AG09309 (cell line): ENCODE data around the gene EIF5.

ENCODE experiments used
- DNase-seq: peaks from one replicate; pipeline ENCODE4 v3.0.0-alpha.2; 2010; ENCODE audit warnings: low read depth
- H3K4me3 ChIP-seq: 2 replicates; pipeline ENCODE4 v1.5.1; 2011; ENCODE audit warnings: mild to moderate bottlenecking, low read depth, low read length, moderate library complexity; ENCODE audit not compliant: control insufficient read depth
- TF ChIP-seq, protein P1 (sequence below): IDR thresholded peaks from 2 replicates; pipeline ENCODE4 v1.5.1; 2011; ENCODE audit warnings: mild to moderate bottlenecking, low read depth, low read length, inconsistent platforms; ENCODE audit not compliant: insufficient read depth, control insufficient read depth; ENCODE audit errors: missing control alignments

EIF5 gene

DNA sequence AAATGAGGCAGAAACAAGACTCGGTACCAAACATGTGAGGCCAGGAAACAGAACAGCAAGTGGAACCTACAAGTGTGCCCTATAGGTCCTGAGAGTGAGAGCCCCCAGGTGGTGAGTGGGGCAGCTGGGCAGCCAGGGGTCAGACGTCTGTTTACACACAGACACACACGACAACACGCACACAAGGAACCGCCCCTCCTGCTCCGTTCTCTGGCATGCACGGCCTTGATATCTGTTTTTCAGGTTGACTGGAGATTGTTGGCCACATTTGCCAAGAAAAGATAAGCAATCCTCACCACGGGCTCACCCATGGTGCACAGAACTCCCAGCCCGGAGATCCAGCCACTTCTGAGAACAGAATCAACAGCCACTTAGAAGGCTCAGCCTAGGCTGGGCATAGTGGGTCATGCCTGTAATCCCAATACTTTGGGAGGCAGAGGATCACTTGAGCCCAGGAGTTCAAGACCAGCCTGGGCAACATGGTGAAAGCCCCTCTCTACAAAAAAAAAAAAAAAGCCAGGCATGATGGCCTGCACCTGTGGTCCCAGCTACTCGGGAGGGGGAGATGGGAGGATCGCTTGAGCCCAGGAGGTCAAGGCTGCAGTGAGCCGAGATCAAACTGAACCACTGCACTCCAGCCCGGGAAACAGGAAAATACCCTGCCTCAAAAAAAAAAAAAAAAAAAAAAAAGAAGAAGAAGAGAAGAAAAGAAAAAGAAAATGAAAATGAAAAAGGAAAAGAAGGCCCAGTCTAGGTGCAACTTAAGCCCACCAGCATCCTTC is 19.4 kb upstream of the EIF5 start:
- H3K4me3 ChIP-seq, result no peak overlapping the region
- no peak for DNase-seq
- TF ChIP-seq, protein P1, sequence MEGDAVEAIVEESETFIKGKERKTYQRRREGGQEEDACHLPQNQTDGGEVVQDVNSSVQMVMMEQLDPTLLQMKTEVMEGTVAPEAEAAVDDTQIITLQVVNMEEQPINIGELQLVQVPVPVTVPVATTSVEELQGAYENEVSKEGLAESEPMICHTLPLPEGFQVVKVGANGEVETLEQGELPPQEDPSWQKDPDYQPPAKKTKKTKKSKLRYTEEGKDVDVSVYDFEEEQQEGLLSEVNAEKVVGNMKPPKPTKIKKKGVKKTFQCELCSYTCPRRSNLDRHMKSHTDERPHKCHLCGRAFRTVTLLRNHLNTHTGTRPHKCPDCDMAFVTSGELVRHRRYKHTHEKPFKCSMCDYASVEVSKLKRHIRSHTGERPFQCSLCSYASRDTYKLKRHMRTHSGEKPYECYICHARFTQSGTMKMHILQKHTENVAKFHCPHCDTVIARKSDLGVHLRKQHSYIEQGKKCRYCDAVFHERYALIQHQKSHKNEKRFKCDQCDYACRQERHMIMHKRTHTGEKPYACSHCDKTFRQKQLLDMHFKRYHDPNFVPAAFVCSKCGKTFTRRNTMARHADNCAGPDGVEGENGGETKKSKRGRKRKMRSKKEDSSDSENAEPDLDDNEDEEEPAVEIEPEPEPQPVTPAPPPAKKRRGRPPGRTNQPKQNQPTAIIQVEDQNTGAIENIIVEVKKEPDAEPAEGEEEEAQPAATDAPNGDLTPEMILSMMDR, result no peak

DNA sequence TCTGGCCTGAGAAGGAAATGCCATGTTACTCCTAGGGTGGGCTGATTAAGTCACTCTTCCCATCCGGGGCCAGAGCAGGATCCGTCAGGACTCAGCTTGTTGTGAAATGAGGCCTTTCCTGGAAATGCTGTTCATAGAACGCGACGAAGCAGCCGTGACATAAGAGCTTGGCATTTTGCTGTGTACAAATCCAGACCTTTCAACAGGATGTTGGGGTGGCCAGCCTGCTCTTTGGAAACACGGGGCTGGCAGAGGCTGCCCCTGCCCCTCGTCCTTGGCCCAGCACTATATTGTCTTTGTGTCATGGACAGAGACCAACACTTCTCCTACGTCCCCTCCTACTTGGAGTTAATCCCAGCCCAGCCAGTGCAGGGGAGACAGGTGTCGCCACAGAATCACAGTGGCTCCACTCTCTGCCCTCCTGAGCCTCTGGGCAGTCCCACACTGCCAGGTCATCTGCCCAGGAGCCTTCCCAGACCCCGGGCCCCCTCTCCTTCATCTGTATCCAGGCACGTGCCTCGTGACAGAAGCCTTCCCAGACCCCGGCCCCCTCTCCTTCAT is 18.6 kb upstream of the EIF5 start:
- DNase-seq, result no peak
- no peak overlapping the region for H3K4me3 ChIP-seq
- TF ChIP-seq, protein P1, result no peak

DNA sequence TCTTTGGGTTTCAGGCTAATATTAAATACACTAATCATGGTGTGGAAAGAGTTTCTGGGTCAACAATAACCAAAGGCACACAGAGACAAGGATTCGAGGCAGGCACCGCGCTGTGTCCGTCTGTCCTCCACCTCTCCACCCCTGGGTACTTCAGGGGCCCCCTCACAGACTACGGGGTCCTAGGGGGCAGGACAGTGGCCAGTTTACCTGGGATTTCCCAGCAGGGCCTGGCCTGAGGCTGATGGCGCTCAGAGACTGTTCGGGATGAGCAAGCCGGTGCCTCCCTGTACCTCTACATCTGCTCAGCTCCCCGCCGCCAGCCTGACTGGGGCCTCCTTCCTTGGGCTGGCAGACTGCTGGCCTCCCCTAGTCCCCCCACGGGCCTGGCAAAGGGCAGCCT is 18.1 kb upstream of the EIF5 start:
- DNase-seq, result no peak
- TF ChIP-seq, protein P1, result no peak
- no peak overlapping the region for H3K4me3 ChIP-seq

DNA sequence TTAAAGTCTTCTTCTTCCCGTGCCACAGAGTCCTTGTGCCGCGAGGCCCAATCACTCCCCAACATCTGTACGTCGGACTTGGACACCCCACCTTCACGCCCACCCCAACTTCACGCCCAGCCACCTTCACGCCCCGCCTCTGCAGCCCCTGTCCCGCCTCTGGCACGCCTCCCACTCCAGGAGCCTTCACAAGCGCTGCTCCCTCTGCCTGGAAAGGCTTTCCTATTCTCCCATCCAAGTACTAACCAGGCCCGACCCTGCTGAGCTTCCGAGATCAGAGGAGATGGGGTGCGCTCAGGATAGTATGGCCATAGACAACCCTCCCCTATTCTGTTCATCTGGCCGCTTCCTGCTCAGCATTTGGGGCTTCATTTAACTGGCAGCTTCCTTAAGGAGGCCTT is 17.3 kb upstream of the EIF5 start:
- no peak for DNase-seq
- H3K4me3 ChIP-seq, result no peak overlapping the region
- TF ChIP-seq, protein P1, result no peak

DNA sequence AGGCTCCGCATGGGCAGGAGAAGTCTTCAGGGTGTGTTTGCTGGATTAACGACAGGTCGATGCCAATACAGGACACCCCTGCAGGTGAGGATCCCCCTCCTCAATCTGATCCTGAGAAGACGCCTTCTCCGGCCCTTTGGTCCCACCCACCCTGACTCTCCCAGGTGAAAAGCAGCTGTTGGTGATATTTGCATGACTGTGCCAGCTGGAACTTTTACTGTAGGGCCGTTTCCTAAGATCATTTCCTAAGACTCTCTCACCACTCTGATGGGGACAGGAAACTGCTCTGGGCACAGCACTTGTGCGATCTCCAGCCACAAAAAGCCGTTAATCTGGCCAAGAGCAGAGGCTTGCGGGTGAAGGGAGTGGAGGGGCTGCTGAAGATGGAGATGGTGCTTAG is 16.8 kb upstream of the EIF5 start:
- H3K4me3 ChIP-seq, result no peak overlapping the region
- DNase-seq, result no peak
- TF ChIP-seq, protein P1, result no peak

DNA sequence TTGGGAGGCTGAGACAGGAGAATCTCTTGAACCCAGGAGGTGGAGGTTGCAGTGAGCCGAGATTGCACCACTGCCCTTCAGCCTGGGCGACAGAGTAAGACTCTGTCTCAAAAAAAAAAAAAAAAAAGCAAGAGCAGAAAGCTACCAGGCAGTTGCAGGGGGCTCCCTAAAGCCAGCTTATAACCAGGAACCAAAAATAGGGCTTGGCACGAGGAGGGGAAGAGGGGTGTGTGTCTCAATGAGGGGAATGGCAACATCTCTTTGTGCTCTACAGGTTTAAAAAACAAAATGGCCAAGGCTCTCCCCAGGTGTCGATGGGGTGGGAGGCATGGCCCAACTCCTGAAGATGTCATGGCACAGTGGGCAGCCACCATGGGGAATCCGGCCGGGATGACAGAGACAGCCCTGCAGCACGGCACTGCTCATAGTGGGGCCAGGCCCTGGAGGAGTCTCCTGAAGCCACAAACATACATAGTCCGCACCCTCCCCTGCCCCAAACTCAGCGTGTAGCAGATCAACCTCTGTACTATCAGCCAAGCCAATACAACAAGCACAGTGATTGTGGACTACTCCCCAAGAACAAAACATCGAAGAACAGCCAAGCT is 16.0 kb upstream of the EIF5 start:
- no peak for DNase-seq
- H3K4me3 ChIP-seq, result no peak overlapping the region
- TF ChIP-seq, protein P1, result no peak
